GM19397 (cell line): ENCODE results near the gene SHROOM3.

Experiments used
- ATAC-seq: cut with Tn5 transposase; IDR thresholded peaks from one replicate; pipeline ENCODE4 v1.9.1; 2021; ENCODE audit warnings: mild to moderate bottlenecking, moderate library complexity; ENCODE audit not compliant: unreplicated experiment

The SHROOM3 gene

GRCh38 chr4:76489686-76490161, 54.7 kb downstream of the SHROOM3 start:
- no peak for ATAC-seq

DNA sequence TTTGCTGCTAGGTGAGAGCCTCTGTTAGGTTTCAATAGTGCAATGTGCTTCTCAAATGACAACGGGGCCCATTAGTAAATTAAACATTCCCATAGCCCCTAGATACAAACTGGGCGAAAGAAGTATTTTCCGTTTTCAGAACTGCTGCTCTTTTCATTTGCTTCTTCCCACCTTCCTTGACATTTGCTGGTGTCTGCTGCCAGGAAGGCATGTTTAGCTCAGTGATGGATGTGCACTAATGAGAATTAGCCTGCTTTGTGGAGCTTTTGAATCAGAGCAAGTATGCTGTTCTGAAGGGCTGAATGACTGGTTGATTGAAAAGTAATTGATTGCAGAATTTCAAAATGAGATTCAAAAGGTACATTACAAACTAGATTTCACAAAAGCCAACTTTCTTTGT, 57.0 kb downstream of the SHROOM3 start:
- no peak for ATAC-seq

DNA sequence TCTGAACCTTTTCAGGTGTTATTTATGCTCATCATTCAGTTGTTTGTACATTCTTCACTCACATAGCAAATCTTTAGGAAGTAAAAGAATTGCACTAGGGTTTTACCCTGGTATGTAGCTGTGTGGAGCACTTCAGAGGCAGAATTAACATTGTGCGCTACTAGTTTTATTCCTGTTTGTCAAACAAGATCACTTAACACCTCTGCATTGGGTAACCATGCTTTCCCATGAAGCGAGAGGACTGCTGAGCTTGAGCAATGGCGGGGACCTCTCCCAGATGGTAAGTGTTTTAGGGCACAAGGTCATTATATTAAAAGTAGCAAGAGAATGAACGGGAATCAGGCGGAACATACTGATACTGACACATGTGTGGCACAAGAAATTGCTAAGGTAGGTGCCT, 59.2 kb downstream of the SHROOM3 start:
- ATAC-seq = no peak

DNA sequence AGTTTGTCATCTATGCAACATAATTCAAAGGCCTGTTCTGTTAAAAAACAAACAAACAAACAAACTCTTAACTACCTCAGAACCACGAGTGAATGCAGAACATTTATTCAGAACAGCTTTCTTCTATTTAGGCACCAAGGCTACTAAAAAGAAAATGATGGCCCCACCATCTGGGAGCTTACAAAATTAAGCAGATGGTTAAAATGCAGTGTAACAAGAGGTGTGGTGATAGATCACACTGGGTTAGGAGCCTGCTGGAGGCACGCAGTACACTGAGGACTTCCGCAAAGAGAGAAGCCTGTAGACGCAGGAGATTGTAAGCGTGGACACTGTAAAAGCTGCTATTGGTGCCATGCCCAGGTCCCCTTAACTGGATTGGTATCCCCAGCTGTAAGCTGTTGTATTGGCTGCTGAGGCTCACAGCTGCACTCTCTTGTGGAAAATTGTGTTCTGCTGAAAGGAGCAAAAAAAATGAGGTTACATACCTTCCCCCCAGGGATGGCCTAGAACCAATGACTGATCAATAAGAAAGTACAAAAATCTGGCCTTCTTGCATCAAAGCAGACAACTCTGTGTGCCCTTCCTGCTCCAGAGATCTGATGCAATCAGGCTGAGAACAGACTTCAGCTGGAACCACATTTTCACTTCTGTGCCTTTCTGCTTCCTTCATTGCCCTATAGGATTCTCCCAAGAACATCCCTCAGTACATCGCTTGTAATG, 60.0 kb downstream of the SHROOM3 start:
- no peak for ATAC-seq

DNA sequence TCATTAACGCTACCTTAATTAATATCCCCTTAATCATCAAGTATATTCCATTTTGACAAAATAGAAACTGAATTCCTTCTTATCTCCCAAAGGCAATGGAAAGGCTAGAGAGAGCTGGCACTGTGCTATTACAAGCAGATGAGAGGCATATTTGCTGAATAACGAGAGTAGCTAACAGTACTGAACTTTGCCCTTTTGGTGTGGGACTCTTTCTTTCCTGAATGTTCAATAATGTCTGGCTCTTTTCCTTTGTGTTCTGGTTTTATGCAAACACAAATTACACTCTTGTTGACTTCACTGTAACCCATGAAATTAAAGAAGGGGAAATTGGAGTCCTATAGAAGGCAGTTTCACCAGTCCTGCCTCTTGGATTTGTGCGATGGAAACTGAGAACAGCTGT, 63.5 kb downstream of the SHROOM3 start:
- ATAC-seq = no peak

GRCh38 chr4:76499461-76499860, 64.4 kb downstream of the SHROOM3 start:
- ATAC-seq = peak; percentile 88

- no peak for ATAC-seq
Measured at GRCh38 chr4:76502886-76503285, 67.9 kb downstream of the SHROOM3 start.

- no peak for ATAC-seq
Measured at GRCh38 chr4:76504613-76505465, 69.8 kb downstream of the SHROOM3 start.

DNA sequence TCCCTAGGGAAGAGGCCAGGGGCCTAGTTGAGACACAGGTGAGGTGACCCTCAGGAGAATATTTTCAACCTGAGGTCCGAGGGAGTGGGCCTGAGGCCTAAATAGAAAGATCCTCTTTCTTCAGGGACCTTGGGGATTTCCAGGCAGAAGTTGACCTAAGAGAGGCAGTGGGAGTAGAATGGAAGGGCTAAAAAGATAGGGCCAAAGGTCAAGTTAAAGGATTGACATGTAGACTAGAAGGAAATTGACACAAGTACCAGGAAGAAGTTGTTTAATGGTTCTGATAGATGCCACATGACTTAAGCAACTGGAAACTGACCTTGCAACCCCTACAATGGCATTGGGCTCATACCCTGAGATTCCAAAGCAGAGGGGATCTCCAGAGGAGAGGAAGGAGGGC, 76.9 kb downstream of the SHROOM3 start:
- no peak for ATAC-seq

DNA sequence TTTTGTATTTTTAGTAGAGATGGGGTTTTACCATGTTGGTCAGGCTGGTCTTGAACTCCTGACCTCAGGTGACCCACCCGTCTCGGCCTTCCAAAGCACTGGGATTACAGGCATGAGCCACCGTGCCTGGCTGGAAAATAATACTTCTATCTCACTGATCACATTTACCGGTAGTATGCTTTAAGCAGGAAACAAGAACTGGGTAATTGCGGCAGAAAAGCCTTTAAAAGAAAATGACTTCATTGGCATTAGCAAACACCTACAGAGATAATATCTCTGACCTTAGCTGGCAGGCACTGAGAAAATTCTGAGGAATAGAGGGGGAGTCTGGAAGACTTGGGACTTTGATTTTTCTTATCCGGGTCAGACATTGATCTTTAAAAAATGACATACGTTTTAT, 78.5 kb downstream of the SHROOM3 start:
- no peak for ATAC-seq

DNA sequence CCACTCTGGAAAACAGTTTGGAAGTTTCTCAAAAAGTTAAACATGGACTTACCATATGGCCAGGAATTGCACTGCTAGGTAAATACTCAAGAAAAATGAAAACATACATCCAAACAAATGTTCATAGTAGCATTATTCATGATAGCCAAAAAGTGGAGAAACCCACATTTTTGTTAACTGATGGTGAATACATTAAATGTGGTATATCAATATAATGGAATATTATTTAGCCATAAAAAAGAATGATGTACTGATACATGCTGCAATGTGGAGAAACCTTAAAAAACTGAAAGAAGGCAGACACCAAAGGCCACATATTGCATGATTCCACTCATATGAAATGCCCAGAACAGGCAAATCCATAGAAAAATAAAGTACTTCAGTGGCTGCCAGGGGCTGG, 79.1 kb downstream of the SHROOM3 start:
- ATAC-seq = no peak

- ATAC-seq = peak; percentile 69
Measured at GRCh38 chr4:76515975-76516843, 81.2 kb downstream of the SHROOM3 start.

DNA sequence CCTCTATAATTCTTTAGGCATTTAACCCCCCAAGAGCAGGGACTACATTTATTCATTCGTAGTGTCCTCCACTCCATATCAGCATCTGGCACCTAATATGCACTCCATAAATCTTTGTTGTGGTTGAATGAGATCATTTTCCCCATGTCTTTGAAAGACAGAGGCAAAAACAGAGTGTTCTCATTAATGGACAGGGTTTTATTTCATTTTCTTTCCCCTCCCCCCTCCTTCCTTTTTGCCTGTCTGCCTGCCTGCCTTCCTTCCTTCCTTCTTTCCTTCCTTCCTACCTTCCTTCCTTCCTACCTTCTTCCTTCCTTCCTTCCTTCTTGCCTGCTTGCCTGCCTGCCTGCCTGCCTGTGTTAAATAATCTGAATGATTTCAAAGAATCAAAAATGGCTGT, 83.2 kb downstream of the SHROOM3 start:
- no peak for ATAC-seq

GRCh38 chr4:76523593-76523992, 88.6 kb downstream of the SHROOM3 start:
- no peak for ATAC-seq

- ATAC-seq = no peak
Measured at GRCh38 chr4:76525751-76526150, 90.7 kb downstream of the SHROOM3 start.

GRCh38 chr4:76526585-76526990, 91.6 kb downstream of the SHROOM3 start:
- no peak for ATAC-seq

- no peak for ATAC-seq
Measured at GRCh38 chr4:76527666-76528065, 92.6 kb downstream of the SHROOM3 start.

GRCh38 chr4:76531597-76531996, 96.6 kb downstream of the SHROOM3 start:
- no peak for ATAC-seq

DNA sequence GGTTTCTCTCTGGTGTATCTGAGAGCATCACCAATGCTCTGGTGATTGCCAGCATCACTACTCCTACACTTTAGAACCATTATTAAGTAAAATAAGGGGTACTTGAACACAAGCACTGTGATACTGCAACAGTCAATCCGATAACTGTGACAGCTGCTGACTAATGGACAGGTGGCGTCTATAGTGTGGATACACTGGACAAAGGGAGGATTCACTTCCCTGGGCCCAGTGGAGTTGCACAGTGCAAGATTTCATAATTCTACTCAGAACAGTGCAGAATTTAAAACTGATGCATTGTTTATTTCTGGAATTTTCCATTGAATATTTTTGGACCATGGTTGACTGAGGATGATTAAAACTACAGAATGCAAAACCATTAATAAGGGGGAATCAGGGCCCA, 97.8 kb downstream of the SHROOM3 start:
- no peak for ATAC-seq

GRCh38 chr4:76533314-76533713, 98.3 kb downstream of the SHROOM3 start:
- no peak for ATAC-seq
